Left kidney (tissue), 1 donor: Measurements from ENCODE around the gene PTGFR. TPM values are rescaled to one million over a fixed set of nuclear protein-coding genes. Genes with fewer than 3 reads are reported as not detected.

Experiments
- polyA plus RNA-seq: library from polyadenylated mRNA; unstranded; fragments of 120-200 nt; gene quantifications from one replicate; pipeline ENCODE4 v1.2.1, GENCODE V29; 2013; ENCODE audit not compliant: insufficient read length

Gene PTGFR
- polyA plus RNA-seq, 1 donor = 0.25 TPM

Other genes with a start within 250 kb of the PTGFR start
- gene IFI44L, start 129.5 kb downstream of the PTGFR start, polyA plus RNA-seq = 7.6 TPM
- 21.8 TPM for gene IFI44, start 158.9 kb downstream of the PTGFR start, polyA plus RNA-seq